GM18505 (cell line): ENCODE measurements around the gene GAS6.

Source experiments
- ATAC-seq: cut with Tn5 transposase; IDR thresholded peaks from one replicate; pipeline ENCODE4 v1.9.1; 2021; ENCODE audit not compliant: unreplicated experiment
- POLR2A ChIP-seq: IDR thresholded peaks from 4 replicates; pipeline ENCODE4 v1.6.1; 2011; ENCODE audit warnings: borderline replicate concordance; ENCODE audit not compliant: insufficient read depth, insufficient read length; ENCODE audit errors: extremely low read depth

Gene GAS6

DNA sequence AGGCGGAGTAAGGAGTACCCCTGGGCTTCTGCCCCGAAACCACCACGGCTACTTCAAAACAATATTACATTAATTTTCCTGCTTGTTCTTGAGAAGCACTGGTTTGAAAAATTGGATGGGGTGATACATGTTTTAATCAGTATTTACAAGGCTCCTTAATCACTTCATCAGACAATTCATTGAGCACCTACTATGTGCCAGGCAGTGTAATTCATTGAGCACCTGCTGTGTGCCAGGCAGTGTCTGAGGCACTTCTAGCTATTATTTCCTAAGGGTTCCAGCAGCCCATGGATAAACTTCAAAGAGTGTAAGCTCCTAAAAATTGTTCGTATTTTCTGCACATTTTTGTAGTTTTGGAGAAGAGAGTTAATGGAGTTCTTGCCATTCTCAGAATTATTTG is 1.6 kb upstream of the GAS6 start:
- no peak for ATAC-seq
- no peak for TF ChIP-seq POLR2A

DNA sequence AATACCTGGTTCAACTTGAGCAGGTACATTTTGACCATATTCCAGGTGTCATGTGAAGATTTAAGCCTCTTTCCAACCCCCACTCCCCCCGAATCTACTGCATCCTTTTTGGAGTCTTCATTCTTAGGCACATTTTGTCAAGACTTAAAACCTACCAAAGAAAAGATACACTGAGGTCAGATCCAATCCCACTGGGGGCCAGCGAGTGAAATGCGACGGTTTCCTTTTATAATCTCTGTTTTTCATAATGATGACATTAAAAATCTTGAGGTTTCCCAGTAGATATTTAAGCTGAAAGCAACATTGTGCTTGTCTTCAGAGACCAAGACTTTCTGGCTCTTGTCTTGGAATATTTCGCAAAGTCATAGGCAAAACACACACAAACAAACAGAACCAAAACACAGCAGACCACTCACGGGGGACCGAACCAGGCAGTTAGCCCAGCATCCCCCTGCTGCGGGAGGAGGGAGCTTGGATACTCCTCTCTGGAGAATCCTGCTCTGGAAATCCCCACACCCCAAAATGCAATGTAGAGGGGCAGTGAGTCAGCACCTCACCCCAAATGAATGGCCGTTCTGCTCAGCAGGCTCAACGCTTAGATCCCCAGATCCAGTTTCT is 506 bp upstream of the GAS6 start:
- no peak for ATAC-seq
- no peak for TF ChIP-seq POLR2A

DNA sequence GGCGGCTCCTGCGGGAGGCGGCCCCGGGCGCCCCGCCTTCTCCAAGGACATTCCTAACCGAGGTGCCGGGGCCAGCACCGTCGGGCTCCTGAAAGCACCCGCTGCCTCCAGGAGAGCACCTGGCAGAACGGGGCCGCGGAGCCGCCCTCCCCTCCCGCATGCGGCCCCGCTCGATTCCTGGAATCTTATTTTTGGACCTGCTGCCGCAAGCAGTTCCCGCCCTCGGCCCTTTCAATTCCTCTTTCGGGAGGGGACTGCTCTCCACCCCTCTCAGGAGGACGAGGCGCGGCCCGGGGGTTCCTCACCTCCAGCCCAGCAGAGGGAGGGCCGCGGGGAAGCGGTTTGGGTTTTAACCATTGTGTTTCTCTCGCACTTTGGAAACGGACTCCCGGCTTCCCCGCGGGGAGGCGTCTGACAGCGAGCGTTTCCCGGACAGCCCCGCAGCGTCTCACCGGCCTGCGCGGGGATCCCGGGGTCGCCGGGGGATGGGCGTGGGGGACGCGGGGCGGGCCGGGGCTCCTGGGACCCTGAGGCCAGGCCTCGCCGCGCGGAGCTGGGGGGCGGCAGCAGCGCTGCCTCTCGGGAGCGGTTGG is 849 bp downstream of the GAS6 start:
- ATAC-seq: no peak
- TF ChIP-seq POLR2A: no peak

DNA sequence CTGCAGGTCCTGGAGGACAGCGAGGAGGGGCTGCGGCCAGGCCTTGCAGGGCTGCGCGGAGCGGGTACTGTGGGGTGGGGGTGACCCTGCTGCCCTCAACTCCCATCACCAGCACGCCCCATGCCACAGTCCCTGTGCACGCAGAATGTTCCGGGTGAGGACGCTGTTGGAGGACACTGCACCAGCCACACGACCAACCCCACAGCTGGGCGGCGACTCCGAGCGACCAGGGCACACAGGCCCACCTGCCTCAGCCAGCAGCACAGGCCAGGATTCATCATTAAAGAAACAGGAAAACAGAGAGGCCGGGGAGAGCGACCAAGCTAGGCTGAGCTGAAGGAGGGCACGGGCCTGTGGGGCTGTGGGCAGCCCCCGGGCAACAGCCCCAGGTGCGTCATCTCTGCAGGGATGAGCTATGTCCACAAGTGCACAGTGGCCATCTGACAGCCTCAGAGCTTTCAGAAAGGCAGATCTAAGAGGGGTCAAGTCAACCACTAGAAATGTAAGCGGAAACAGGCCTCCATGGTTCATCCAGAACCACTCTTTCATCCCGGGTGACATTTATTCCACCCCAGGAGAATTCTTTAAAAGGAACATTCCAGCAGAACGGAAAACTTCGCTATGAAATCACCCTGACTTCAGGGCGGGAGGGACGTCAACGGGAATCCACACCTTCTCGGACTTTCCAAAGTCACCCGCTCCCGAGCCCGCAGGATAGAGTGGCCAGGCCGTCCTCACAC is 1.5 kb downstream of the GAS6 start:
- TF ChIP-seq POLR2A: no peak
- no peak for ATAC-seq

DNA sequence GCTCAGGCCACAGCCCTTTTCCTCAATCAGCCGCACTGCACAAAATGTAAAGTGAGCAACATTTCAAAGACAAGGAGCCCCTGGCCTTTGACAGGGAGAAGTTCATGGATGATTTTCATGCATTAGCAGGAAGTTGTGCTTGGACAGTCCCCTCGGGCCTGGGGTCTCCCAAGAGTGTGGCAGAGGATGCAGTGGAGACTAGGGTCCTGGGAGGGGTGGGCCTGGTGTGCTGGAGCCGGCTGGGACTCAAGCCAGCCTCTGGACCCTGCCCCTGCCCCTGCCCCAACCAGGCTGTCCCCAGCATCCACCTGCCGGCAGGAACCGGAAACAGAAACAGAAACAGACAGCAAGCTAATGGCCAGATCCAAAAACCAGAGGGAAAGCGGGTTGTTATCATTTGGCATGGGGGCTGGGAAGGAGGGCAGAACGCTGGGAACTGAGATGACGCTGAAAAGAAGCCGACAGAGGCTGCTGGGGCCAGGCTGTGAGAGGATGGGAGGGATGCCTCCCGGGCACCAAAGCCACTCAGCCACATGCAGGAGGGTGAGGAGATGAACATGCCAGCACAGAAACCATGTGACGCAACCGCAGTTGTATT is 2.3 kb downstream of the GAS6 start:
- TF ChIP-seq POLR2A: no peak
- ATAC-seq: no peak

DNA sequence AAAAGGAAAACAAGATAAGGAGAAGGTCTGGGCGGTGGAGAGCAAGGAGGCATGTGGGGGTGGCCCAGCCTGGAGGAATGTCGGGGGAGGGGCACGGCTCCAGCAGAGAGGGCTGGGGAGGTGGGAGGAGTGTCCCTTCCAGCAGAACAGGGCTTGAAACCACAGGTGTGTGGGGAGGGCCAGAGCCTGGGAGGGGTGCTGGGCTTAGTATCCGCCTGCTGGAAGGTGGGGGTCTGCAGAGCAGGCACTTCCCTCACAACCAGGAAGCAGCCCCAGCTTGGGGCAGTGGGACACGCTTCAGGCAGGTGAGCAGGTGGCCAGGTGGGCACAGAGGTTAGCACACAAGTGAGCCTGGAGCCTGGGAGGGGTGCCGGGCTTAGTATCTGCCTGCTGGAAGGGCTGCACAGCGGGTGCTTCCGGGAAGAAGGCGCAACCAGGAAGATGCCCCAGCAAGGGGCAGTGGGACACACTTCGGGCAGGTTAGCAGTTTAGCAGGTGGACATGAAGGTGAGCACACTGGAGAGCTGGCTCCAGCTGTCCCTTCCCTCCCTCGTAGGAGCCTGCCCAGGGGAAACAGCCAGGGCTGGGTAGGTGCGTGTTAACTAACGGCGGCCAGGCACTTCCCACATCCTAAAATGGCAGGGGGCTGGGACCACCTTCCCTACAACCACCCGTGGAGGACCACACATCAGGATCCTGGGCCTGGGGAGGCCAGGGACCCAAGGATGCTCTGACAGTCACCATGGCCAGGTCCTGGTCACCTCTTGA is 3.0 kb downstream of the GAS6 start:
- TF ChIP-seq POLR2A: no peak
- ATAC-seq: no peak

DNA sequence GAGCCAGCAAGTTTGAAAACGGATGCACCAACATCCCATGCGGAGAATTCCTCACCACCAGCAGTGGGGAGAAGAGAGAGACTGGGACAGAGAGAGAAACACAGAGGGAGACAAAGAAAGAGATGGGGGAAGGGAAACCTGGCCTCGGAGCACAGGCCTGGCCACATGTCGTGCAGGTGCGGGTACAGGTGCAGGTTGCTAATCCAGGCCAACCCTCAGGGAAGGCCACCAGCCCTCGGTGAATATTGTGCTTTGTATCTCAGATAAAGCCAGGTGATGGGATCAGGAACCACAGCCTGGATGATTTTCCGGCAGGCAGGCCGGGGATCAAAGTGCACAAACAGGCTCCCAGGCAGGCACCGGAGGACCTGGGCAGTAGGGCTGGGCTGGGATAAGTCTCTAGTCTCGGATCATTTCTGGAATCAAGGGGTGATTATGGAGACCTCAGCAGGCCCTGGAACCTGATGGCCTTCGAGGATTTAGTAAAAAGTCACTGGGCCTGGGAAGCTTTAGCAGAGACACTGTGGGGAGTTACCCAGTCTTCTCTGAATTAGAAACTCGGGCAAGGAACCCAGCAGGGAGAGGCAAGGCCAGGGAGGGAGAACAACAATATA is 3.7 kb downstream of the GAS6 start:
- no peak for ATAC-seq
- no peak for TF ChIP-seq POLR2A

DNA sequence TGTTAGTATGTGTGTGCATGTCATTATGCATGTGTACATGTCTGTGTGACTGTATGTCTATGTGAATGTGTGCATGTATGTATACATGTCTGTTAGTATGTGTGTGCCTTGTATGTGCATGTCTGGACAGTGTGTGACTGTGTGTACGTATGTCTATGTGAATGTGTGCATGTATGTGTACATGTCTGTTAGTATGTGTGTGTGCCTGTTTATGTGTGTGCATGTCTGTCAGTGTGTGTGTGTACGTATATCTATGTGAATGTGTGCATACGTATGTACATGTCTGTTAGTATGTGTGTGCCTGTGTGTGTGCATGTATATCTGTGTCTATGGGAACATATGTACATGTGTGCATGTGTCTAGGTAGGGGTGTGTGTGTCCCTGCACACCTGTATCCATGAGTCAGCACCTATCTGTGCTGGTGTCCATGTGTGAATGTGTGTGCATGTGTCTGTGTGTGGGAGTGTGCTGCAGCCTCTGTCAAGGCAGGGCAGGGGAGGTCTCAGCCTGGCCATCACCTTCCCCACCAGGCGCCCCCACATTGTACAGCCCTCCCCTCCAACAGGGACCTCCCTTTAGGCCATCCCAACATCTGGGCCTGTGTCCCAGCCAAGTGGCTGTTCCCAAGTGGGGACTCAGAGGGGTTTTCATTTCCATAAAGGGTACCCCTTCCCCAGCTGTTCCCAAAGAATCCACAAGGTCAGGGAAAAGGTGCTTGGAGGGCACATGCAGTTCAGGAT is 4.4 kb downstream of the GAS6 start:
- no peak for ATAC-seq
- TF ChIP-seq POLR2A: no peak

DNA sequence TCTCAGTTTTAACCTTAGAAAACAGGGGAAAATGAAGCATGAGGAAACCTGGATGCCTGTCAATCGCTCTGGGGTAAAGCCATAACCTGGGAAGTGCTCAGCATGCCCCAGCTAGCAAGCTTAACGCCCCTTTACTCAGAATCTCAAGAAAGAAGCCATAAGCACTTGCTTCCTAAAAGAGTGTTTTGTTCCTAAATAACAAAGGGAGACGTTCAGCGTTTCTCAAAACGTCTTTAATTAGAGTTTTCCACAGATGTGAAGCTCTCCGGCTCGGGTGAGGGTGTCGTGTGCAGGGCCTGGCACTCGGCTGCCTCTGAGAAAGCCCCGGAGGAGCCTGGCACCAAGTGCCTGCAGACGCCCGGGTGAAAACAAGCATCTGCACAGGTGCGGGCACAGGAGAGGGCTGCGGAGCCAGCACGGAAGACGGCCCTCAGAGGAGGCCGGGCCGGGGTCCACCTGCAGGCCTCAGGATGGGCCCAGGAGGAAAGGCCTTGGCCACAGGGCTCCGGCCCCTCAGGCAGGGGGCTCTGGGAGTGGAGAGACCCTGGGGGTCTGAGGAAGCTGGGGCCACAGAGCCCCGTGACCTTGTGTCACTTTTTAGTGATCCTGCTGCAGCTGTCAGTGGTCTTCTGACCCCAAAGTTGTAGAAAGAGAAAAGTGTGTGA is 6.2 kb downstream of the GAS6 start:
- no peak for TF ChIP-seq POLR2A
- ATAC-seq: no peak

DNA sequence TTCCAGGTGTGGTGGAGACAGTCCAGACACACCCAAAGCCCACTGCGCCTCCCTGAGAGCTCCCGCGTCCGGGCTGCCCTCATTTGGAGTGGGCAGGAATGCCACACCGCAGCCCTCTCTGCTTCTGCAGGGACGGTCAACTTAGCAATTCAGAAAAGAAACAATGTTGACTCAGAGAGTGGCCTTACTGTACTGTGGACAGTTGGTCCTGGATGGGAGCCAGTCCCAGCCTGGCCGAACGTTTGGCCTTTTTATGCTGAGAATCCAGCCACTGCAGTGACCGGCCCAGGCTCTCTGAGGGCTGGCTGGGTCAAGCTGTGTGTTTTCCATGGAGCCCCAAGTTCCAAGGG is 7.2 kb downstream of the GAS6 start:
- ATAC-seq: no peak

DNA sequence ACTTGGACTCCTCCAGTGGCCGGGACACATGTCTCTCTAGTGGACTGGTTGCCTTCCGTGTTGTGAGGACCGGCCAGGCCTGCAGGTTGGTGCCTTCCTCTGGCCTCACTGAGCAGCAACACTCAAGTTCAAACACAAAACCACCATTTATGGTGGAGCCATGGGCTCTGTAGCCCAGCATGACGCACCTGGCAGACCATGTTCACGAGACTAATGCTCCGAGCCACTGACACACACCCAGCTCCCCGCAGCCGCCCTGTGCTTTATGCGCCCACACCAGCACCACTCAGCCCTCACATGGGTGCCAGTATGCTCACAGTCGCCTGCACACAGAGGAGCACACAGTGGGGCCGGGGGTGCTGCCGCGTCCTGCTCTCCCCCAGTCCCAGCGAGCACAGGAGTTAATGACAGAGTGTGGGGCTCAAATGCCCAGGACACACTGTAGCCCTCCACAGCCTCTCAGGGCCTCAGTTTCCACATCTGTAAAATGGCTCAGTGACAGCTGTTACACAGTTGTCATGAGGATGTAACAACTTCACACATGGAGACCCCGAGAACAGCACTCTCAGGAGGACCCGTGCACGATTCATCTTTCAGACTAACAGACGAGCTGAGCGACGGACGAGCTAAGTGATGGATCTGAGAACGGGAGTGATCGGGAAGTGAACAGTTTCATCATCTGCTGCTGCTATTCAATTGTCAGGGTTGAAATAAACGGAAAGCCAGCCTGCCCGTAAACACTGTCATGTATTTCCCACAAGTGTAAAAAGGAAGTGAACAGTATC is 7.8 kb downstream of the GAS6 start:
- TF ChIP-seq POLR2A: no peak
- ATAC-seq: no peak

More for the DNA sequence above, 7.2 kb downstream of the GAS6 start:
- TF ChIP-seq POLR2A: no peak
